Activated CD4-positive, alpha-beta T cell treated with anti-CD3 and anti-CD28 coated beads for 48 hours (primary cell): ENCODE results near the gene C5AR2.
"Not testable (repeated sequence)": the region's sequence is repeated elsewhere in the genome, so short reads cannot be mapped to it uniquely, and the experiment has no call there.

Experiments used
- DNase-seq: peaks from one replicate; pipeline ENCODE4 v3.0.0-alpha.2; 2020

Gene C5AR2

GRCh38 chr19:47365455-47365854 is 33.5 kb downstream of the C5AR2 start:
- DNase-seq: not testable (repeated sequence)

GRCh38 chr19:47370045-47370611 is 38.2 kb downstream of the C5AR2 start:
- DNase-seq: no peak

- no peak for DNase-seq
These were observed 39.3 kb downstream of the C5AR2 start for GRCh38 chr19:47371261-47371660.

- no peak for DNase-seq
These were observed 40.6 kb downstream of the C5AR2 start for GRCh38 chr19:47372603-47373002.

- no peak for DNase-seq
These were observed 41.6 kb downstream of the C5AR2 start for GRCh38 chr19:47373246-47374240.

- no peak for DNase-seq
These were observed 43.1 kb downstream of the C5AR2 start for GRCh38 chr19:47374876-47375693.

GRCh38 chr19:47375694-47376588 is 44.0 kb downstream of the C5AR2 start:
- no peak for DNase-seq

GRCh38 chr19:47376589-47377144 is 44.7 kb downstream of the C5AR2 start:
- DNase-seq: no peak

GRCh38 chr19:47377208-47377701 is 45.3 kb downstream of the C5AR2 start:
- DNase-seq: no peak

- DNase-seq: no peak
These were observed 45.8 kb downstream of the C5AR2 start for GRCh38 chr19:47377801-47378200.

- DNase-seq: no peak
These were observed 46.3 kb downstream of the C5AR2 start for GRCh38 chr19:47378246-47378645.

GRCh38 chr19:47379381-47379938 is 47.5 kb downstream of the C5AR2 start:
- no peak for DNase-seq

GRCh38 chr19:47380559-47380958 is 48.6 kb downstream of the C5AR2 start:
- DNase-seq: no peak

- DNase-seq: no peak
These were observed 49.1 kb downstream of the C5AR2 start for GRCh38 chr19:47381121-47381520.

- no peak for DNase-seq
These were observed 49.8 kb downstream of the C5AR2 start for GRCh38 chr19:47381653-47382279.

GRCh38 chr19:47383890-47384289 is 51.9 kb downstream of the C5AR2 start:
- DNase-seq: not testable (repeated sequence)

GRCh38 chr19:47384533-47384932 is 52.6 kb downstream of the C5AR2 start:
- DNase-seq: not testable (repeated sequence)

- not testable (repeated sequence) for DNase-seq
These were observed 54.6 kb downstream of the C5AR2 start for GRCh38 chr19:47386582-47386981.

GRCh38 chr19:47387623-47388022 is 55.6 kb downstream of the C5AR2 start:
- DNase-seq: not testable (repeated sequence)

GRCh38 chr19:47388721-47389120 is 56.7 kb downstream of the C5AR2 start:
- DNase-seq: not testable (repeated sequence)

GRCh38 chr19:47389150-47389556 is 57.2 kb downstream of the C5AR2 start:
- DNase-seq: no peak
